Pons (tissue), 1 donor: ENCODE measurements around the gene BMPER.

Experiments
- DNase-seq: peaks from one replicate; pipeline ENCODE4 v3.0.0-alpha.2; 2016; ENCODE audit warnings: low spot score

Gene BMPER

GRCh38 chr7:33905389-33906032 is at the start of gene BMPER:
Gene BMPER, plus strand, starts transcription at chr7:33905539. Its CDS starts 75 bp downstream, at chr7:33905614.
- DNase-seq = no peak

DNA sequence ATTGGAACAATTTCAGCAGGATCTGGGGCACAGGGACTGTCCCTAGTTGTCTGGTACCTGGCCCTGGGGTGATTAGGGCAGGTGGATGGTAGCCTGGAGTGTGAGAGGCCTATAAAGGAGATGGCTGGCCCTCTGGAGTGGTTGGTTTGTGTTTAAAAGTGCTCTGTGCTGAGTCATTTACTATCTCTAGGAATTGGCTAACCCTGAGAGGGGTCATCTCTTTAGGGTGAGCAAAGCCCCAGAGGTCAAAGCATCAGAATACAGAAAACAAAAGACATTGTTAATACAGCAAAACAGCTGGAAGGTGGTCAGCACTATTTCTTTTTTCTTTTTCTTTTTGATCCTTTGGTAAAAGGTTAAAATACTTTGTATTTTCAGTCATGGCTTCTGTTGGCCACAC is 43.4 kb upstream of the BMPER start:
- DNase-seq = no peak

DNA sequence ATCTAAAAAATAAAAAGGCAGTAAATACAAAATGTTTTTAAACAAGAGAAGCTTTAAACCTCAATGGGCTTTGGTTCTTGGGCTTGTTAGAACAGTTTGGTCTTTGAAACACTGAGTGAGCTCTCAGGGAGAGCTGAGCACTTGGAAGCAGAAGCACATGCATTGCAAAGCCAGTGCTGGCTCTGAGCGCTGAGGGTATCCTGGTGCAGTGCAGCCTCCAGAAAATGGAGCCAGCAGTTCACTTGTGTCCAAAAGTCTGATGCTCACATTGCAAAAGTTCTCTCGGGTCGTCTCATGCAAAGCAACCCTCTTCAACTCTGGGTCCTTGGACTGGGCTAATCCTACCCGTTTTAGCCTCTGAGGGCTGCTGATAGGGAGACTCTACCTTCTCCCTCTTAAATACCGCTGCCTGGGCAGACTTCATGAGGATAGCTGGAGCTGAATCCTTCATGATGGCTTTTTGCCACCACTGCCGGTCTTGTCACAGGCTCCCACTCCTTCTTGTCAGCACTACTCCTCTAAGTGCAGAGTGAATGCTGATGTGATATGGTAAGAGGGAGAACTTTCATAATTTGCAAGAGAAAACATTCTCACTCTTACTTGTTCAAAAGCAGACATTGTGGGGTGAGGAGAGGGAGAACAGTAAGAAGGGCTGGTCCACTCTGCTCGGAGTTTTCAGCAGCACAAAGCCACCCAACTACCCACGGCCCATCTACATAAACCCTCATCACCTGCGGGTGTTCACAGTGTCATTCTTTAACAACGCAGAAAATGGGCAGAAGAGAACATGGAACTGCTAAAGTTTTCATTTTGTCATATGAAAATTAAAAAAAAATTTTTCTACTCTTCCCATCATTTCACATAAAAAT is 42.2 kb upstream of the BMPER start:
- peak; percentile 29 for DNase-seq

- no peak for DNase-seq
Observed at GRCh38 chr7:33868166-33868565, 37.2 kb upstream of the BMPER start.

- no peak for DNase-seq
Observed at GRCh38 chr7:33869176-33869575, 36.2 kb upstream of the BMPER start.

DNA sequence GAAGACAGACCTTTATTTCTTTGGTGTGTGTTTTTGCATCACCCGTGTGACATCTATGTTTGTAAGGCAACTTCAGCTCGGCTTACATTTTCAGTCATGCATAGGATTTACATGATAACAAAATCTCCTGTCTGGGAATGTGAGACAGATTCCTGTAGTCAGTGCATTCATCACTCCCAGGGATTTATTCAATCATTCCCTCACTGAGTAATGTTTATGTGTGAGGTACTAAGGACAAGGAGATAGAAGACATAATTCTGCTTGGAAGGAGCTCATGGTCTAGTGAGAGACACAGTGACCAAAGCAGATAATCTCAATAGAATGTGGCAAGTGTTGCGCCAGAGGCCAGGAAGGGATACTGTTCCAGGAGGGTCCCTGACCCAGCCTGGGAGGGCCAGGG is 35.2 kb upstream of the BMPER start:
- no peak for DNase-seq

DNA sequence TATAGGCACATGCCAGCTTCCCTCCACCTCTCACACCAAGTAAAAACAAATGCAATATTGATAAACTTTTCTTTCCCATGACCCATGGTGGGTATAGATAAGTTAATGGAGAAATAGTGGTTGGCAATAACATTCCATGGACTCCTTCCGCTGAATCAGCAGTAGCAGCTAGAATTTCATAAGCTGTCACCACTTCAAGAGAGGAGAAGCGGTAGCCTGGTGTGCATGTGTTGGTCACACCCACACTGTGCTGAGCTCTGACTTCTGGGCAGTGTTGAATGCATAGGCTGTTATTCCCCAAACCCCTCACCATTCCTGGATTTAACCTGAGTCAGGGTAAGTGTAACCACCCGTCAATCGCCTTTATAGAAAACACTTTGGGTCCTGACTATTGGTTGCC is 32.5 kb upstream of the BMPER start:
- DNase-seq = no peak

- no peak for DNase-seq
Observed at GRCh38 chr7:33873518-33873917, 31.8 kb upstream of the BMPER start.

GRCh38 chr7:33873981-33874750 is 31.2 kb upstream of the BMPER start:
- no peak for DNase-seq

DNA sequence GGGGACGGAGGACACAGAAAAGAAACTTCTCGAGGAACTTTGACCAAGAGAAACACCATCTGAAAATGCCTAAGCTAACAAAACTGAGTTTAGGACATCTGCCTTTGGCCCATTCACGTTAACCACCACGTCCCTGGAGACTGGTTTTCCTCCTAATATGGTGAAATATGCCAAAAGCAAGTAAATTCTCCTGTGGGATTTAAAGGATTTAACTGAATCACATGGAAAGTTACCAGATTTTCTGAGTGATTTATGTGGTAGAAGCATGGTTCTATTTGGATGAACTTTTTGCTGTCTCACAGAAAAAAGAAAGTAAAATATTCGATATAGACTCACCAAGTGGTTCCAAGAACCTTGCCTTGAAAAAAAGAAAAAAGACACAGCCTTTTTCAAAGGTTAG is 30.4 kb upstream of the BMPER start:
- no peak for DNase-seq

- no peak for DNase-seq
Observed at GRCh38 chr7:33876596-33877274, 28.6 kb upstream of the BMPER start.

- no peak for DNase-seq
Observed at GRCh38 chr7:33880787-33881186, 24.6 kb upstream of the BMPER start.

DNA sequence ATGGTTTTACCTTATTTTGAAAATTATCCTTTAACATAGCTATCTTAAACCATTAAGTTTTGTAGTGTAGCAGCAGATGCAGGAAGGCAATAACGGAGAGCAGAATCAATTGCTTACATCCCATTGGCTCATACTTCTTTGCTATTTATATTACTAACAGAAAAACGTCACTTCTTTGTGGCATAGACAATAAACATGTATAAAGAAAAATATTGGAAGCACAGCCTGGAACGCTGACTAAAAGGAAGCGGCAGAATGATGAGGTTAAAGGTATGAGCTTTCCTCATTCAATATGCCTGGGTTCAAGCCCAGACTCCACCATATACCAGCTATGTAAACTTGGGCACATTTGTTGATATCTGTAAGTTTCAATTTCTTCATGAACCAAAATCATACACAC is 24.0 kb upstream of the BMPER start:
- no peak for DNase-seq

DNA sequence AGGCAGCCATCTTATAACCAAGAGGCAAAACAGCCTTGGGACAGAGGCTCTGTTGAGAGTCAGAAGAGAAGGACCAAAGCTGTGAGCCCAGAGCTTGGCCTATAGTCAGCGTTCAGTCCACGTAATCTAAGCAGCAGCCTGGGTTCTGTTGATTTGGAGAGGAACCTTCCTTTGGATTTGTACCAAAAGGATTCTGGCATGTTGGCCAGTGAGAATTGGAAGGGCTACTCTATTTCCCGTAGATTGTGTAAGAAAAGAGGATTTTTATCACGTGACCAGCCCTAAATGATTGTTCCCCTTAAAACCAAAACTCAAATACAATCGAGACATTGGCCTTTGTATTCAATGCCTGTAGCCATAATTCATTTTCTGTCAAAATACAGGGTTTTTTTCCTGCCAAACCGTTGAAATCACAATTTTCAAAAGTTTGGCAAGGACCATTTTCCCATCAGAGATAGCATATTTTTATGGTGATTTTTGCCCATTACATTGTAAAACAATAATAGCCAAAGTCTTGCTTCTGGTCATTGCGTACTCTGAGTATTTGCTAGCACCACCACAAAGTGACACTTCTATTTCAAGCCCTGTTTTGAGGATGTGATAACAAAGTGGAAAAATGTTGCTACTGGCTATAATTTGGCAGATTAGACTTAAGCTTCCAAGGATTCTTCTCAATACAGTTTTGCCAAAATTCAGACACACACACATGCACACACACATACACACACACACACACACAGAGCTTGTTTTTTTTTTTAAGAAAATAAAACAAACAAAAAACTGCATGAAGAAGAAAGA is 23.1 kb upstream of the BMPER start:
- DNase-seq = no peak

- DNase-seq = no peak
Observed at GRCh38 chr7:33882950-33883670, 22.2 kb upstream of the BMPER start.

DNA sequence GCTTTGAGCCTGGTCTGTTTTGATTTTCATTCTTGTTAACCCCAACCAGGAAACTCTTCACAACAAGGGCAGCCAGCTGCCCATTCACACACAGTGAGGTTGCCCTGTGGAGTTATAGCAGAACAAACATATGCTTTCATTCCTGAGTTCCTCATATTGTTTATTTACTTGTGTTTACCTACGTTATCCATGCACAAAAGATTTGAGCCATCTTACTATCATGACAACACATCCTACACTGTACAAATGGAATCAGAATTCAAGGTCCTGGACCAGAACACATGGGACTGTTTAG is 21.7 kb upstream of the BMPER start:
- no peak for DNase-seq

- DNase-seq = no peak
Observed at GRCh38 chr7:33885290-33886148, 19.8 kb upstream of the BMPER start.

DNA sequence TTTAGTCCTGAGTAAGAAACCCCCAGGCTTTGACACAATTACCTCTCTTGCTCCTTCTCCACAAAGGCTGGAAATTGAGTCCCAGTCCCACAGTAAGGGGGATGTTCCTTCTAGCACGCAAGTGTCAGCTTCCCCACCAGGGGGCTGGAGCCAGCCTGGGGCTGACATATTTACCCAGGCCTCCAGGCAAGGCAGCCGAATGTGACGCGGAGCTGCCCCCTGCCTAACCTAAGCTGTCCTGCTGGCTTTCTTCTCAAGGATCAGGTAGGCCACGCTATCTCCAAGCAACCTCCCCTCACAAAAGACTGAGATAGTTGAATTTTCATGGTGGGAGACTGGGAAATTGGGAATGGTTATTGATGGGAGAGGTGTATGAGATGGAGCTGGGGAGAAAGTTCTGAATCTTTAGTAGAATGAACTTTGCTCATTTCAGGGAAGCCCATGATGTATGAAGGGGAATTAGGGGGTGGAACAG is 19.2 kb upstream of the BMPER start:
- DNase-seq = no peak

GRCh38 chr7:33887266-33887975 is 17.9 kb upstream of the BMPER start:
- DNase-seq = no peak
